GM15510 (cell line): ENCODE measurements around the gene ZNF117.
A peak's percentile ranks its signal among the peaks of the same experiment; 100 is the strongest.

Experiments used
- POLR2A ChIP-seq: IDR thresholded peaks from 3 replicates; pipeline ENCODE4 v1.6.1; 2011; ENCODE audit warnings: borderline replicate concordance; ENCODE audit not compliant: insufficient read length; ENCODE audit errors: extremely low read depth

ZNF117 gene

GRCh38 chr7:64990936-64991335 is at the start of gene ZNF117:
TSS of gene ZNF117 (minus strand) at chr7:64991036.
- TF ChIP-seq POLR2A, result no peak

- TF ChIP-seq POLR2A, result peak; percentile 54
Observed at GRCh38 chr7:65037740-65038688, 47.2 kb upstream of the ZNF117 start.

DNA sequence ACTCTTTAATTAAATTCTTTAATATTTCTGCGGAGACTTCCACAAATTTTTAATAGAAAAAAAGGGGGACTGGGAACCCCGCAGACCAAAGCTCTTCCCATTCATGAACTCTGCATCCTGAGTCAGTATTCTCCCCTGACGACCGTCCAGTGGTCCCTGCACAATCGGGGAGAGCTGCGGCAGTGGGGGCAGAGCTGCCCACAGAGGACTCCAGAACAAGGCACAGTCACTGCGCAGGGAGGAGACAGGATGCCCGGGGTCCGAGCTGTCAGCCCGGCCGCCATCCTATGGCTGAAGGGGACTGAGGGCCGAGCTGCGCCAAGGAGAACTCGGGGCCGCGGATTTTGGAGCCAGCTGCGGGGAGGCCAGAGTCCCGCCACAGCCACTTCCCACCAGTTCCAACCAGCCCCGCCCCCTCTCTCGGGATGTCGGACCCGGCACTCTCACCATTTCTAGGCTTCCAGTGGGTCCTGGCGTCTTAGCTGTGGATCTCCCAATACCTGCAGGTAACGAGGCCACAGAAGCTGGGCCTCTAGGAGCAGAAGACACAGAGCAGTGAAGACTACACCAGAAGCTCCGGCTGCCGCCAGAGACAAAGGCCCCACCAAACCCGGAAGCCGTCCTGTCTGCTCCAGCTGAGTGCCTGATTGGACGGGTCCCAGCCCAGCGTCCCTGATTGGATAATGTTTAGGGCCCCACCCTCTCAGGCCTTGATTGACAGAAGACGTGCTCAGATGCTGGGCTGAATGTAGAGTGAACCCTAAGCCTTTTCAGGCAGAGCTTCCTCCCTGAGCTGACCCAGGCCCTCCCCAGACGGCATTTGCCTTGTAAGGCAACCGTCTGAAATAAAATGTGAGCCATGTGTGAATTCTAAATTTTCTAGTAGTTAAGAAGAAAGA is 15.5 kb upstream of the ZNF117 start, which contains the start of gene ERV3-1:
TSS of gene ERV3-1 (minus strand) at position 594 of the 899 bp plus-strand sequence. CDS start 13,661 bp downstream, outside the sequence.
- TF ChIP-seq POLR2A, result peak; percentile 90

DNA sequence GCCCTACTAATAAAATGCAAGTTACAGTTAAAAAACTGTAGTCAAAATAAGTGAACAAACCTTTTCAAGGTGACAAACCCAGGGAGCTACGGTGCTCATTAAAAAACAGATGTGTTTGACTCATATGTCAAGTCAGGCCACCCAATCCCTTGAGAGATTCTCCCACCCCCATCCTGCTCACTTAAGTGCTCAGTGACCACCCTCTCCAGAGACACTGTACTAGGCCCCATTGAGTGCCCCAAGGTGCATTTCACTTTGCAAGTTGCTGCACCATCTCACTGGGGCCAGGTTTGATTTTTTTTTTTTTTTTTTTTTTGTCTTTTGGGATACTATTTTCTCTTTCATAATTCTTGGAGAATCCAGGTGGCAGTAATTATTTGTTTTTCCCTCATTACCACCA is 13.7 kb upstream of the ZNF117 start:
- TF ChIP-seq POLR2A, result no peak

DNA sequence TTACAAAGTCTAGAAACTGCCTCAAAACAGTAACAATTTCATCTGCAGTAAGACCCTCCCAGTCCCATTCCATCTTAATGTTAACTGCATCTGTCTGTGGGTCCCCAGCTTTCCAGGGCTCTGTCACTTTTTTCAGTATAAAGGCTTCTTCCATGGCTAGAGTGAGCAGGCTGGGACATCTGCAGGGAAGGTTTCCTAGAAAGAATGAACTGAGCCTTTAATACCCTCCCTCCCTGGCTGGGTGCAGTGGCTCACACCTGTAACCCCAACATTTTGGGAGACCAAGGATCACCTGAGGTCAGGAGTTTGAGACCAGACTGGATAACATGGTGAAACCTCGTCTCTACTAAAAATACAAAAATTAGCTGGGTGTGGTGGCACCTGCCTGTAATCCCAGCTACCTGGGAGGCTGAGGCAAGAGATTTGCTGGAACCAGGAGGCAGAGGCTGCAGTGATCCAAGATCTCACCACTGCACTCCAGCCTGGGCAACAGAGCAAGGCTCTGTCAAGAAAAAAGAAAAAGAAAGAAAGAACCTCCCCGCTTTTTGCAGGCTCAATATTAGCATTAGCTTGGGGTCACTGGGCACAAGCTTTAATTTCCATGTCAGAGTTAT is 12.2 kb upstream of the ZNF117 start:
- TF ChIP-seq POLR2A, result no peak

GRCh38 chr7:65001291-65001814 is 10.5 kb upstream of the ZNF117 start:
- TF ChIP-seq POLR2A, result no peak

- no peak for TF ChIP-seq POLR2A
Observed at GRCh38 chr7:64999165-65000004, 8.5 kb upstream of the ZNF117 start.

GRCh38 chr7:64998865-64999164 is 8.0 kb upstream of the ZNF117 start:
- TF ChIP-seq POLR2A, result no peak

GRCh38 chr7:64997927-64998391 is 7.1 kb upstream of the ZNF117 start:
- TF ChIP-seq POLR2A, result no peak

DNA sequence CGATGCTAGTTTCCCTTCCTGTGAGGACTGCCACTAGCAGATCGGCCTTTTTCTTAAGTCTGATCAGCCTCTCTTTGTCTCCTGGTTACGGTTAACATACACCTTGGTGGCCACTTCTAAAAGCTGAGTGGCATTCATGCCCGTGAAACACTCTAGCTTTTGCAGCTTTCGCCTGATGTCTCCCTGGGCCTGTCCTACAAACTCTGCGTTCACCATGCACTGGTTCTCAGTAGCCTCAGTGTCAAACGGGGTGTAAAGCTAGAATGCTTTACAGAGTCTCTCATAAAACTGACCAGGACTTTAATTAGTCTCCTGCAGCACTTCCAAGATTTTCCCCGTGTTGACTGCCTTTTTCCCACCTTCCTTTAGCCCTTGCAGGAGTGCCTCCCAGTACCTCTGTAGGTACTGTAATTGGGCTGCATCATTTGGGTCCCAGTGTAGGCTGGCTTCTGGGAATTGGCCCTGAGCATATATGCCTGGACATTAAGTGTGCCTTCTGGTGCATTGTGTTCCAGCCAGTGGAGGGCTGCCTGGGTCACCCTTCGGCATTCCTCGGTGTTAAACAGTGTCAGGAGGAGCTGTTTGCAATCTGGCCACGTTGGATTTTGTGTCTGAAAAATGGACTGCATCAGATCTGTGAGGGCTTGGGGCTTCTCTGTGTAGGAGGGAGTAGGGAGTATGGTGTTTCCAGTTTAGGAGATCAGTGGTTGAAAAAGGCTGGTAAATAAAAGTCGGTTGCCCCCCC is 6.5 kb upstream of the ZNF117 start:
- TF ChIP-seq POLR2A, result no peak

DNA sequence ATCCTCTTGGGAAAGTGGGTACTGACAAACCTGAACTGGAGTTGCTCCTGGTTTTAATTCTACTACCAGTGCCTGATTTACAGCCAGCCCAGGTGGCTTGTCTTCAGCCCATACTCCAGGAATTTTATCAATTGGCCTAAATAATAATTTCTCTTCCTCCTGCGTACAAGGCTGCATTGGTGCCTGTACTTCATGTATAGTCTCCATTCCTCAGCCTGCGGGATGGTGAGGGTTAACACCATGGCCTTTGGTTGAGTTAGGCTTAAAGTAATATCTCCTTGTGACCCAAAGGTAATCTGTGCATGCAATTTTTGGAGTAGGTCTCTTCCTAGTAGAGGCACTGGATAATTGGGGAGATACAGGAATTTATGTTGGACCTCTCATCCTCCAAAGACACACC is 5.5 kb upstream of the ZNF117 start:
- TF ChIP-seq POLR2A, result no peak

DNA sequence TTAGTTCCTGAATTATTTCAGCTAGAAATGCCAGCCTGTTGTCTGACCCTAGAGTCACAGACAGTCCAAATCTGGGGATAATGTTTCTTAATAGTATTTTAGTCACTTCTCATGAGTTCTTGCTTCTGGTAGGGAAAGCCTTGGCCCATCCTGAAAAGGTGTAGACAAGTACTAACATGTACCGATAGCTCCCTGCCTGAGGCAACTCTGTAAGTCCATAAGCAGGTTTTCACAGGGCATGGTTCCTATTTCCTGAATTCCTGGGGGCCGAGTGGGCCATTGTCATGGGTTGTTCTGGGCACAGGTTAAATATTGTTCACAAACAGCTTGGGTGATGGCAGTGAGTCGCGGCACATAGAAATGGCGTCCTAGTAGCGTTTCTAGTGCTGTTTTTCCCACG is 3.1 kb upstream of the ZNF117 start:
- TF ChIP-seq POLR2A, result no peak

DNA sequence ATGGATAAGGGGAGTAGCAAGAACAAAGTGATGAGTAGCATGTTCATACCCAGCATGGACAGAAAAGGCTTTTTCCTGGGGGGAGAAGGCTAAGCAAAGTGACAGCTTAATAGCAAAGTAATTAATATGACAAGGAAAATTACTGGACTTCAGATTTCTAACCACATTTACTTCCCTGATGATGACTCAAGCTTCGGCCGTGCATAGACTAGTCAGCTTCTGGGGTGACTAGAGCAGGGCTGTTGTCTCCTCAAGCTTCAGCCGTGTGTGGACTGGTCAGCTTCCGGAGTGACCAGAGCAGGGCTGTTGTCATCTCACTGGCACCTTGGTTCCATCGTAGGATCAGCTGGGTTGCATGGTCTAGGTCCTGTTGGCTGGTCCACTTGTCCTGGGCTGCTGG is 2.1 kb upstream of the ZNF117 start:
- no peak for TF ChIP-seq POLR2A
